Activated gamma-delta T cell (primary cell): ENCODE measurements around the gene PRR14.
"Not testable (repeated sequence)": the region's sequence is repeated elsewhere in the genome, so short reads cannot be mapped to it uniquely, and the experiment has no call there.

ENCODE experiments used
- DNase-seq: peaks from one replicate; lab custom pipeline; 2025; lab: John Stamatoyannopoulos, UW

PRR14 gene

GRCh38 chr16:30632454-30632853 is 18.3 kb upstream of the PRR14 start:
- not testable (repeated sequence) for DNase-seq

- DNase-seq = no peak
Measured at GRCh38 chr16:30633526-30633925, 17.2 kb upstream of the PRR14 start.

GRCh38 chr16:30636599-30636998 is 14.2 kb upstream of the PRR14 start:
- no peak for DNase-seq

- DNase-seq = not testable (repeated sequence)
Measured at GRCh38 chr16:30637139-30637538, 13.6 kb upstream of the PRR14 start.

GRCh38 chr16:30637944-30638343 is 12.8 kb upstream of the PRR14 start:
- no peak for DNase-seq

- no peak for DNase-seq
Measured at GRCh38 chr16:30641378-30641982, 9.3 kb upstream of the PRR14 start.

GRCh38 chr16:30644334-30644830 is 6.4 kb upstream of the PRR14 start:
- DNase-seq = no peak

GRCh38 chr16:30645727-30646126 is 5.0 kb upstream of the PRR14 start:
- no peak for DNase-seq

GRCh38 chr16:30647274-30647571 is 3.5 kb upstream of the PRR14 start:
- no peak for DNase-seq

- DNase-seq = no peak
Measured at GRCh38 chr16:30649725-30650368, 913 bp upstream of the PRR14 start.

- peak; percentile 76 for DNase-seq
Measured at GRCh38 chr16:30651124-30652004, 604 bp downstream of the PRR14 start.

GRCh38 chr16:30652005-30652296 is 1.2 kb downstream of the PRR14 start:
- DNase-seq = no peak

GRCh38 chr16:30652718-30653117 is 2.0 kb downstream of the PRR14 start:
- DNase-seq = no peak

GRCh38 chr16:30654856-30655255 is 4.1 kb downstream of the PRR14 start:
- DNase-seq = no peak

GRCh38 chr16:30655815-30656347 is 5.1 kb downstream of the PRR14 start:
- no peak for DNase-seq

- no peak for DNase-seq
Measured at GRCh38 chr16:30656388-30656787, 5.6 kb downstream of the PRR14 start.

GRCh38 chr16:30656974-30657865 is 6.5 kb downstream of the PRR14 start:
- DNase-seq = no peak

GRCh38 chr16:30657866-30658730 is 7.3 kb downstream of the PRR14 start, which contains the start of gene FBRS:
Gene FBRS (plus strand): TSS chr16:30658431. CDS start chr16:30659519, 1,088 bp downstream.
- peak; percentile 99 for DNase-seq

- DNase-seq = peak; percentile 51
Measured at GRCh38 chr16:30658731-30659506, 8.2 kb downstream of the PRR14 start.
